Right atrium auricular region (tissue), 2 donors: ENCODE results near the gene DSPP. TPM values are rescaled to one million over a fixed set of nuclear protein-coding genes. Genes with fewer than 3 reads are reported as not detected.

Source experiments
- DNase-seq: peaks from one replicate; pipeline ENCODE4 v3.0.0-alpha.2; 2019; ENCODE audit warnings: low spot score
- H3K27ac ChIP-seq, 2 donors: fragments of 200-600 bp; sonication (generic); 1 replicate in 1 of 2; 2 replicates in 1 of 2; pipeline ENCODE4 v1.5.1; 2016 to 2019
- H3K27me3 ChIP-seq, 2 donors: fragments of 200-600 bp; sonication (generic); one replicate each; pipeline versions ENCODE4 v1.5.1 to v1.6.0; 2017 to 2019
- H3K36me3 ChIP-seq: fragments of 200-600 bp; sonication (generic); one replicate; pipeline ENCODE4 v1.5.1; 2016
- H3K4me1 ChIP-seq, 2 donors: fragments of 200-600 bp; sonication (generic); one replicate each; pipeline versions ENCODE4 v1.5.1 to v1.6.0; 2017 to 2019
- H3K4me3 ChIP-seq, 2 donors: fragments of 200-600 bp; sonication (generic); 1 replicate in 1 of 2; 2 replicates in 1 of 2; pipeline ENCODE4 v1.5.1; 2017 to 2019; ENCODE audit warnings: mild to moderate bottlenecking in 1 of 2, moderate library complexity in 1 of 2
- H3K9me3 ChIP-seq, 2 donors: fragments of 200-600 bp; sonication (generic); one replicate each; pipeline ENCODE4 v1.5.1; 2019
- total RNA-seq, 2 donors: library from RNA; depleted of rRNA; stranded (reverse); fragments of >200 nt; gene quantifications; one replicate each; pipeline ENCODE4 v1.1.0, GENCODE V29; 2016
- TF ChIP-seq, protein P1 (sequence below), 2 donors: fragments of 200-600 bp; sonication (generic); IDR thresholded peaks; one replicate each; pipeline ENCODE4 v1.5.1; 2019; ENCODE audit warnings: antibody characterized with exemption in 2 of 2

DSPP gene
- total RNA-seq, result not detected

DNA sequence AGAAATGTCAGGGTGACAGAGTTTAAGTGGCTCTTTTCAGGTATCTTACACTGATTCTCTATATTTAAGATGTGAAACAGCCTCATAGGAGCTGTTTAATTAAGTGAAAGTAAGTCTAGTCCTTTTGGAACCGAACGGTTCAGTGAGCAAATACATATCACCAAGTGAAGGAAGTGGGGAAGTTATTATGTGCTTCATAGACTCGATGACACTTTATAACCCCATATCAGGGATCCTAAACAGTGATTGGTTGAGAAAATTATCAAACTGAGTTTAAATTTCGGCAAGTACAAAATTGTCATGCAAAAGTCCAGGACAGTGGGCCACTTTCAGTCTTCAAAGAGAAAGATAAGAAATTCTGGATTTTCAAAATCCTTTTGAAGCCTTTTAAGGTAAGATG is at the start of gene DSPP:
DSPP (plus strand) TSS at position 301 of the 400 bp plus-strand sequence. CDS start 2,380 bp downstream, outside the sequence.
- Histone ChIP-seq H3K4me1 (no peaks in the 10 kb centered on the region), H3K27me3 (no peaks in the 10 kb centered on the region), H3K9me3 (no peaks in the 10 kb centered on the region), H3K36me3 (no peaks in the 10 kb centered on the region), H3K4me3 (no peak within 1 kb of the TSS), H3K27ac (no peak within 1 kb of the TSS)
- TF ChIP-seq, protein P1, sequence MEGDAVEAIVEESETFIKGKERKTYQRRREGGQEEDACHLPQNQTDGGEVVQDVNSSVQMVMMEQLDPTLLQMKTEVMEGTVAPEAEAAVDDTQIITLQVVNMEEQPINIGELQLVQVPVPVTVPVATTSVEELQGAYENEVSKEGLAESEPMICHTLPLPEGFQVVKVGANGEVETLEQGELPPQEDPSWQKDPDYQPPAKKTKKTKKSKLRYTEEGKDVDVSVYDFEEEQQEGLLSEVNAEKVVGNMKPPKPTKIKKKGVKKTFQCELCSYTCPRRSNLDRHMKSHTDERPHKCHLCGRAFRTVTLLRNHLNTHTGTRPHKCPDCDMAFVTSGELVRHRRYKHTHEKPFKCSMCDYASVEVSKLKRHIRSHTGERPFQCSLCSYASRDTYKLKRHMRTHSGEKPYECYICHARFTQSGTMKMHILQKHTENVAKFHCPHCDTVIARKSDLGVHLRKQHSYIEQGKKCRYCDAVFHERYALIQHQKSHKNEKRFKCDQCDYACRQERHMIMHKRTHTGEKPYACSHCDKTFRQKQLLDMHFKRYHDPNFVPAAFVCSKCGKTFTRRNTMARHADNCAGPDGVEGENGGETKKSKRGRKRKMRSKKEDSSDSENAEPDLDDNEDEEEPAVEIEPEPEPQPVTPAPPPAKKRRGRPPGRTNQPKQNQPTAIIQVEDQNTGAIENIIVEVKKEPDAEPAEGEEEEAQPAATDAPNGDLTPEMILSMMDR (IDR thresholded peaks at IDR 0.05), result no peak
- no peak for DNase-seq

DNA sequence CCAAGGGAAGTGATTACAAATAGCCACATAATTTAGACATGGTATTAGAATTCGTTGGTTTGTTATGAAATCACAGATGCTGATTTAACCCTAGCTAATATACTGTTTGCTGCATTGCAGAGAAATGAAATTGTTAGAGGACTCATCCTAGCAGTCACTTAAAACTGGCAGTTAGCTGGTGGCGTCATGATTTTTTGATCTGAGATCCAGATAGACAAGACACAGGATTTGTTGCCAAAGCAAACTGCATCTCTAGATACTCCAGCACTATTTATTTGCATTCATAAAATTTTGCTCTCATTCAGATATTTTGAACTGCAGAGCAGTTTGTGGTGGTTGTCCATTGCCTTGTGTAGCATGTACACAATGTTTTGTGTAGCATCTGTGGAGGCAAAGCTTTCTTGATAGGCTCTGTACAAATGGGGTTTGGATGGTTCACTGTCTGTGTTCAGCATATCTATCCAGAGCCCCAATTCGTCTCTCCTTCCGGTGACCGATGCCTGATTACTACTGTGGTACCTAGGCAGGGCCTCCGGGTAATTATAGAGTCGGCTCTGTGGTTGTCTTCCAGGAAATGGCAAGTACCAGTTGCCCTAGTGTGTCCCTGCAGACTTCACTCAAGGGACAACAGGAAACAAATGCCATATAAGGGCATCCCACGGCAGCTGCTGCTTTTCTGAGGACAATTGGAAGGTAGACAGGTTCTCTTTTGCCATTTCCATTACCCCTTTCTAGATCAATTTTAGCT is 49.1 kb upstream of the DSPP start:
- TF ChIP-seq, protein P1 (IDR thresholded peaks at IDR 0.05), result no peak
- H3K27ac ChIP-seq, result no peak overlapping the region
- H3K4me1 ChIP-seq, result no peaks in the 10 kb centered on the region
- no peak for DNase-seq
- no peak overlapping the region for H3K4me3 ChIP-seq
- H3K9me3 ChIP-seq, result no peaks in the 10 kb centered on the region
- no peaks in the 10 kb centered on the region for H3K36me3 ChIP-seq
- H3K27me3 ChIP-seq, result no peaks in the 10 kb centered on the region

DNA sequence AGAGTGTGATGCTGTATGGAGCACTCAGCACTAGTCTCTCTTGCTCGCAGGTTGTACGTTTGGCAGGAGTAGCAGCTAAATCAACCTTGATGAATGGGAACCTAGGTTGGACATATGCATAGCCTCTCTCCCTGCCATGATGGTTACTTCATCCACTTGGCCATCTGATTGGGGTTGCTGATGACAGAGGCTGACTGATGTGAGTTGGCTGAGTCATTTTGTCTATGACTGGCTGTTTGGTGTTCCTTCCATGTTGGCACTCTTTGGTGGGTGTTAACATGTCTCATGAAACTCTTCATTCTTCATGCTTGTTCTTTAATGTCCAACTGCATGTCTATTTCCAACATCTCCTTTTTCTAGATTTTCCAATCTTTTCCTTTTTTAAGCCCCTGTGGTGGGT is 47.5 kb upstream of the DSPP start:
- Histone ChIP-seq H3K4me1 (no peaks in the 10 kb centered on the region), H3K27ac (no peak overlapping the region), H3K27me3 (no peaks in the 10 kb centered on the region), H3K4me3 (no peak overlapping the region), H3K36me3 (no peaks in the 10 kb centered on the region), H3K9me3 (no peaks in the 10 kb centered on the region)
- TF ChIP-seq, protein P1 (IDR thresholded peaks at IDR 0.05), result no peak
- no peak for DNase-seq

DNA sequence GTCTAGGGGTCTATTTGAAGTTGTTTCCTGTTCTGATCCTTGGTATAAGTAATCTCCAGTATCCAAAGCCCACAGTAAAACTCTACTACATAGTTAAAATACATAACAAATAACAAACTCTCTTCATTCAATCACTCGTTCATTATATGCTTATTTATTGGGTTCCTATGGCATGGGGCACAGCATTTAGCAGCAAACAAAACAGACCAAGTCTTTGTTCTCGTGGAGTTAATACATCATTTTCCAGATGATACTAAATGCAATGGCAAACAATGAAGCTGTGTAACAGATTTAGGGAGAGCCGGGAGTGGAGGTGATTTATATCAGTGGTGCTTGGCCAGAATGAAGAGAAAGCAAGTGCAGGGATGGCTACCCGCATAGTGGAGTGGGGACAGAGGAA is 42.6 kb upstream of the DSPP start:
- TF ChIP-seq, protein P1 (IDR thresholded peaks at IDR 0.05), result no peak
- Histone ChIP-seq H3K4me1 (no peaks in the 10 kb centered on the region), H3K27me3 (no peaks in the 10 kb centered on the region), H3K9me3 (no peaks in the 10 kb centered on the region), H3K4me3 (no peak overlapping the region), H3K36me3 (no peaks in the 10 kb centered on the region), H3K27ac (no peak overlapping the region)
- DNase-seq, result no peak

DNA sequence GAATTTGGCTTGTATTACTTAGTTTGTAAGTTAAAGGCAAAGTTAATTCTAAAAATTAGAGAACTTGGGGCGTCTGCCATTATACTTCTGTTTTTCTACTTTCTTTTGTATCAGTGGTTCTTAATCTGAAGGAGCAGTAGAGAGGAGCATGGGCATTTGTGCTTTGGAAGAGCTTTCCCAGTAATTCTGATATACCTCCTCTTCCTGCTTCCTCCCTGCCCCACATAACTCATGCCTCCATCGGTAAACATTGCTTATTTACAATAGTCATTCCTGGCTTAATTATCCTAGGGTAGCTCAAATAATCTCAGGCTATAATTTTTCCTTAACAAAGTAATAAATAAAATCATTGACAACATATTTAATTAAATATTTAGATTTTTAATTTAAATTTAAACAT is 42.1 kb upstream of the DSPP start:
- DNase-seq, result no peak
- TF ChIP-seq, protein P1 (IDR thresholded peaks at IDR 0.05), result no peak
- no peaks in the 10 kb centered on the region for H3K9me3 ChIP-seq
- H3K36me3 ChIP-seq, result no peaks in the 10 kb centered on the region
- H3K27ac ChIP-seq, result no peak overlapping the region
- H3K27me3 ChIP-seq, result no peaks in the 10 kb centered on the region
- no peaks in the 10 kb centered on the region for H3K4me1 ChIP-seq
- H3K4me3 ChIP-seq, result no peak overlapping the region

DNA sequence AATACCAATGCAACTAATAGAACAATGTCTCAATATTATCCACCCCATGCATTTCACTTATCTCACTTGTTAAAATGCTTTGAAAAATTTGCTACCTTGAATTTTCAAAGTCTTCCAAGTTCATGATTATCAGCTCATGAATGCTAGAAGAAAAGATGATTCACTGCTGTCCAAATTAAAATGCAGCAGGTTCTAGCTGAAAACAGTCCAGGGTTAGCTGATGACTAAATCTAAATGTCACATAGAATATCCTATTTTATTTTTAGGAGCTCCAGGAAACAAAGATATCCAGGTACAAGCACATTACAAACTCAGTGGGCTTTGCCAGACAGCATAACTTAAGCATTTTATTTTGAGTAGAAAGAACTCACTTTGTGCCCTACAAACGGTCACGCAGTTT is 41.1 kb upstream of the DSPP start:
- no peaks in the 10 kb centered on the region for H3K9me3 ChIP-seq
- no peaks in the 10 kb centered on the region for H3K27me3 ChIP-seq
- DNase-seq, result no peak
- H3K27ac ChIP-seq, result no peak overlapping the region
- H3K4me1 ChIP-seq, result no peaks in the 10 kb centered on the region
- H3K36me3 ChIP-seq, result no peaks in the 10 kb centered on the region
- TF ChIP-seq, protein P1 (IDR thresholded peaks at IDR 0.05), result no peak
- H3K4me3 ChIP-seq, result no peak overlapping the region
